HS-27A (cell line): Measurements from ENCODE around the gene GPR135.
"Not testable (repeated sequence)": the region's sequence is repeated elsewhere in the genome, so short reads cannot be mapped to it uniquely, and the experiment has no call there.

Source experiments
- DNase-seq: peaks from one replicate; pipeline ENCODE4 v3.0.0-alpha.2; 2012; ENCODE audit warnings: low read depth, missing footprints

GPR135 gene

DNA sequence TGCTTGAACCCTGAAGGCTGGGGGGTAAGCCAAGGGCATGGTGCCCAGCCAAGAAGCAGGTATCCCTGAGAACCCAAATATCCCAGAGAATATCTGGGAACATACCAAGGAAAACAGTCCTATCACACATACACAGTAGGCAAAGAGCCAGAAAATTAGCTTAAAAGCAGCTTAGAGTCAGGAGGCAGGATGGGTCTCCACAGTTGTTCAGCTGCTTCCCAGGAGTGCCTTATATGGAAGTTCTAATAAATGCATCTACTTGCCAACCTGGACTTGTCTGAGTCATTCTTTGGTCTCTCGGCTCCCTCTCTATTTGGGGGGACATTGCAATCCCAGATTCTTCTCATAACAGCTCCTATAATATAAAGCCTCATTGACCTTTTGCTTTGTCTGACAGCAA lies 9.0 kb upstream of the GPR135 start:
- peak; percentile 12 for DNase-seq

GRCh38 chr14:59464486-59465315 lies 479 bp downstream of the GPR135 start:
- no peak for DNase-seq

- DNase-seq = no peak
These were observed 1.2 kb downstream of the GPR135 start for GRCh38 chr14:59463787-59464485.

DNA sequence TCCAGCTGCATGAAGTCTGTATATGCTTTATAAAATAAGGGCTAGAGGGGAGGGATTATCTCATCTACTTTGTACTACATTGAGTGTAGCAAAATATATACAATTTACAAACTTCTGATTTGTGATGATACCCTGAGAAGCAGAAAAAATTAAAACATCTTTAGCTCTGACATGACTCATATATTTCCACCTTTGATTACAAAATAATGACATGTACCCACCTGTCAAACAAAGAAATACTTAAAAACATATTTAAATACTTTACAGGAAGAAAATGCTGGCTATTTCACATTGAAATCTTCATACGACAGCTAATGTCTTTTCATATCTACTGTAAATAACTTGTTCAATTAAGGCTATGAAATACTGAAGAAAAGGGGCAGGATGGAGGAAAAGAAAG lies 3.3 kb downstream of the GPR135 start:
- DNase-seq = no peak

DNA sequence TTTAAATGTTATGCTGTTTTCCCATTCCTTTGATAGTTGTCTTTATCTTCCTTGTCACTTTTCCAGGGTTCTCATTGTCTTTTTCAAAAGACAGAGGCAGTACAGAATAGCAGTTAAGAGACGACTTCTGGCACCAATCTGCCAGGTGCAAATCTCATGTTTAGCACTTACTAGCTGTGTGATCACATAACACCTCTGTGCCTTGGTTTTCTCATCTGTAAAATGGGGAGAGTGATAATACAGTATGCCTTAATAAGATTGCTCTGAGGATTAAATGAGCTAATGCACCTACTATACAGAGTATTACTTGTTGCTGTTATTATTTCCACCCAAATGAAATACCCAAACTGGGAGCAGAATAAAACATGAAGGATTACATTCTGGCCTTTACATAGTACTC lies 4.8 kb downstream of the GPR135 start:
- DNase-seq = no peak

DNA sequence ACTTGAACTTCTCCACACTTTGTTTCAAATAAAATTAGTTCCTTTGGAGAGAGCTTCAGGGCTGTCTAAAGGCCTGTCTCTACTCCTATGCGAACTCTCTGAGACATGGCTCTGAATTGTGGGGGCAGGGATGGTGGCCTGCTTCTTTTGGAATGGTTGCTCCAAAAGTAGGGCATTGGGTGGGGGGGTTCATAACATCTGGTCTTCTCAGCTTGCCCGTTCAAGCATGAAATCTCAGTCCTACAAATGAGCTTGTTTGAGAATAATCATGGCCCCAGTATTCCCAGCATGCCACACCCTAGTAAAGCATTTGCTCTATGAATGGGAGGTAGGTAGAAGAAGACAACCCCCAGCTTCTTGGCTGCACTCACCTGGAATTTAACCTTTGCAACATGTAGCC lies 6.7 kb downstream of the GPR135 start:
- DNase-seq = no peak

- DNase-seq = no peak
These were observed 9.8 kb downstream of the GPR135 start for GRCh38 chr14:59455411-59455810.

DNA sequence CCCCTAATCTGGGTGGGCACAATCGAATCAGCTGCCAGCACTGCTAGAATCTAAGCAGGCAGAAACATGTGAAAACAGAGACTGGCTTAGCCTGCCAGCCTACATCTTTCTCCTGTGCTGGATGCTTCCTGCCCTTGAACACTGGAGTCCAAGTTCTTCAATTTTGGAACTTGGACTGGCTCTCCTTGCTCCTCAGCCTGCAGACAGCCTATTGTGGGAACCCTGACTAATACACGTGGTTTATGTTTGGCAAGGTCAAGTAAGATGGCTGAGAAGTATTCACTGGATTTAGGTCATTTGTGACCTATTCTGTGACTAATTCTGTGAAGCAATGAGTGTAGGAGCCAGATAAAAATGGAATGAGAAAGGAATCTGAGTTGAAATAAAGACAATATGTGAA lies 11.0 kb downstream of the GPR135 start:
- DNase-seq = peak; percentile 82

DNA sequence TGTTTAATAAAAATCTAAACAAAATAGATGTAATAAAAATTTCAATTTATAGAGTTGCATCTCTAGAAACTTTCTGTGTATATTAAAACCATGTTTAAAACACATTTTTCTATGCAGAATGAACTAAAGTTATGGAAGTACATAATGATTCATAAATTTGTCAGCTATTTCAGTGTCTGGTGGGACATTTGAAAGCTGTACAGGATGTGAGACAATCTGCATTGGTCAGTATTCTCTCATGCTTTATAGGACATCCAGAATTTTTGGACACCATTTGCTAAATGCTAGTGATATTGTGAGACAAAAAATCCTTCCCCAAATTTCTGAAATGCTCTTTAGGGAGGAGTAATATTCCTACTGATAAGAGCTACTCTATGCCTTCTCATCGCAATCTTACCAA lies 13.3 kb downstream of the GPR135 start:
- no peak for DNase-seq

DNA sequence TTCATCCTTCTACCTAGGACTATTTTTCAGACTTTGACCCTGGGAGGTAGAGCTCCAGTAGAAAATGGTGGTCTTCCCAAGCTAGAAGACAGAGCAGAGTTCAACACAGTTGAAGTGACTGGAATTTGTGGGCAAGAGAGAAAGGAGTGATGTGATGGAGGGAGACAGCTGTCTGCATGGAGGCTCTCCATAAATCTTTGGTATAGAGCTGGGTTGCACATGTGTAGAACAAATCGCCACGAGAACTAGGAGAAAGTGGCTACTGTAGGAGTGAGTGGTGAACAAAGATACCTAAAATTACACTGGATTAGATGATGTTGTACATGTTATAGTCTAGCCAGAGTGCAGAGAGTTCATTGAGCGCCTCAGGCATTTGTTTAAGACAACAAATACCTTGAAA lies 14.5 kb downstream of the GPR135 start:
- DNase-seq = no peak

GRCh38 chr14:59448673-59449072 lies 16.5 kb downstream of the GPR135 start:
- not testable (repeated sequence) for DNase-seq

DNA sequence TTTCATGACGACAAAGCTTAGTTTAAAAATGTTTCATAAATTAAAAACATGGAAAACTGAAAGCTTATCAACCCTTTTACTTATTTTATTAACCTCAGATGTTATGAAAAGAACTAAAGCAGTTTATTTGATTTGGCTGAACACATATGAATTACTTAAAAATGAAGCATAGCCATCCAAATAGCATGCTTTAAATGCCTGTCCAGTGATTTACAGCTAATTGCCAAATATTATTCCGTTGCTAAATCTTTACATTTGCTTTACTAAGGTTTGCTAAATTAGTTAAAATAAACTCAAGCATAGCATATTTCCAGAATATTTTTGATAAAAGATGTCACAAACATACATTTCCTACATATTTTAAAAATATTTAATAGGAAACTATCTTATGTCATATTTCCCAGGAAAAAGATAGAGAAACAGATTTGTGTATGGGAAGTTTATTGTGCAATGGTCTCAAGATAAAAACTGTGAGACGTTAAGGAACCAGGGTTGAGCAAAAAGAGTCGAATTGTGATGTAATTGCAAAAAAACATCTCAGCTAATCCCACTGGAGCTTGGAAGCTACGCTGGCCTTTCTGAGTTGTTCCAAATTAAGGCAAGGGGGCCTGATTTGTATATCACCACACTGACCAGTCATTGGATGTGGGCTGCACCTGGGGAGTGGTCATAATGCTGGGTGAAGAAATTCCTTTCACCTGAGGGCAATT lies 25.8 kb downstream of the GPR135 start:
- no peak for DNase-seq

GRCh38 chr14:59438195-59438647 lies 27.0 kb downstream of the GPR135 start:
- no peak for DNase-seq

DNA sequence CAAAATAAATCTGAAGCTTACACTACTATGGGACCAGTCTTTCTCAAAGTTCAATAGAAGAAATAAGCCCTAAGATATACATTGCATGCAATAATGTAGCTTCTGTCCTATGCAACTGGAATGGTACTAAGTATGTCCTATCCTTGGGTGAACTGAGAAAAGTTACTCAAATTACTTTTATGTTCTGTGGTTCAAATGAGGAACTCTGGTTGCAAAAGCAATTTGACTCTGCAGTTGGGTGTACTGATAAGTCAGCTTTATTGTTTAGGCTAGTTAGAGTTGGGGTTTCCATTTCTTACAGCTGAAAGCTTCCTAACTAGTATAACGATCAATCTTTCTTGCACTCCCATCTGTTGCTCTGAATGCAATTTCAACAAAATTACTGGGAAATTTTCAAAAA lies 29.2 kb downstream of the GPR135 start:
- DNase-seq = no peak

GRCh38 chr14:59435101-59435500 lies 30.1 kb downstream of the GPR135 start:
- no peak for DNase-seq

- no peak for DNase-seq
These were observed 35.4 kb downstream of the GPR135 start for GRCh38 chr14:59429790-59430189.

GRCh38 chr14:59428581-59429012 lies 36.6 kb downstream of the GPR135 start:
- DNase-seq = no peak

GRCh38 chr14:59427653-59428580 lies 37.3 kb downstream of the GPR135 start:
- no peak for DNase-seq

GRCh38 chr14:59425322-59425935 lies 39.8 kb downstream of the GPR135 start:
- no peak for DNase-seq

GRCh38 chr14:59424341-59425071 lies 40.7 kb downstream of the GPR135 start:
- no peak for DNase-seq
